ENCODE results near the gene SLIT1.

The SLIT1 gene

DNA sequence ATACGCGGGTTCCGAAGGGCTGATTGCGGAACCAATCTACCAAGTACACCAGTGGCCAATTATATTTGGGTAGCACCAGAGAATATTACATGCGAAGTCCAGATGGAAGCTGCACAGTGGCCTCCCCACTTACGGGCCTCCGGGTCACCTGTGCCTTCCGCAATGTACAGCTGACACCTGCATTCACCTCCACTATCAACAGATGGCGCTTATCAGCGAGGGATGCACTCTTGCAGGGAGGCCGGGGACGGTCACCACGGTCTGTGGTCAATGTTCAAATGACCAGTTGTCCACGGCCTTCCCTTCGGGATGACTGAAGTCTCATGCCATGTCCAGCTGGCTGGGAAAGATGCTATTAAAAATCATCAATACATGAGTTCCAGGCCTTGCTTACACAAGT is 47.6 kb downstream of the SLIT1 start:
- no peak for DNase-seq

DNA sequence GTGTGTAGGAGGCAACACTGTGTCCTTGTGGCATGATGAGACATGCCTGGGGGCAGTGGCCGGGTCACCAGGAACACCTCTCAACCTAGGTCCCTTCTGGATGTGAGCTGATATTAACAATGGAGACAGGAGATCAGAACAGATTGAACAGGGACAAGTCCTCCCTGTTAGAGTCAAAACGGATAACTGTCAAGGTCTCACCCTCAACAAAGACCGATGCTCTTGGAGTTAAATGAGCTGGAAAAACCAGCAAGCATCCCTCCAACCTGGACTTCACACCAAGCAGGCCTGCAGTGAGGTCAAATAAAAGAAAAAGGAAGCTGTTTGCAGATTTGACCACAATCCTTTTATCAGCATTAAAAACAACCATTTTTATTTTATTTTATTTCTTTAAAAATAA is 49.0 kb downstream of the SLIT1 start:
- DNase-seq: no peak

DNA sequence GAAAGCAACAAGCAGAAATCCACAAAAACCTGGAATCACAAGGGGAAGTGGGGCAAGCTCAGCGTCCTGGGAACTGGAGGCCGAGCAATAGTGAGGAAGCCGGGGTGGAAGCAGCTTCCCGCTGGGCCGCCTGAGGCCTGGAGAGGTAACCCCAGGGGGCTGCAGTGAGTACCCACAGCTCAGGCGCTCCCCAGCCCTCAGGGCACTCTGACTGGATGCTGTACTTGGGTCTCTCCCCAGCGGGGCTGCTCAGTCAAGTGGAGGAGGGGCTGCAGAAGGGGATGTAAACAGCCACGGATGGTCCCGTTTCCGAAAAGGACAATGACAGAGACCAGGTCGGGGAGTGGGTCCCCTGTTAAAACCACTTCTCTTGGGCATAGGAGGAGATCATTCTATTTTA is 50.3 kb downstream of the SLIT1 start:
- no peak for DNase-seq

DNA sequence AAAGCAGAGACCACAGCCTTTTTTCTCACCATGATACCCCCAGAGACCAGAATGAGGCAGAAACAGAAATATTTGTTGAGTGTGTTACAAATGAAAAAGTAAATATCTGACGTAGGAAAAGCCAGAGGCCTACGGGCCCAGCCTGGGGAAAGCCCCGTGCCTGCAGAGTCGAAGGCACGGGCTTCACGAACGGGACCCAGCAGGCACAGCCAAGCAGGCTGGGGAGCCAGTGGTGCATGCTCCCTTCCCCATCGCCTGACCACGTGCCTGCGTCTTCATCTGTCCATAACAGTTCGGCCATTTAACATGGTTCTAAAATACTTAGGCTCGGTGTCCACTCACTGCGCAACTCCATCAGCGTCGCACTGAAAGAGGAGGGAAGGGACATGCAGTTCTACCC is 50.8 kb downstream of the SLIT1 start:
- no peak for DNase-seq

DNA sequence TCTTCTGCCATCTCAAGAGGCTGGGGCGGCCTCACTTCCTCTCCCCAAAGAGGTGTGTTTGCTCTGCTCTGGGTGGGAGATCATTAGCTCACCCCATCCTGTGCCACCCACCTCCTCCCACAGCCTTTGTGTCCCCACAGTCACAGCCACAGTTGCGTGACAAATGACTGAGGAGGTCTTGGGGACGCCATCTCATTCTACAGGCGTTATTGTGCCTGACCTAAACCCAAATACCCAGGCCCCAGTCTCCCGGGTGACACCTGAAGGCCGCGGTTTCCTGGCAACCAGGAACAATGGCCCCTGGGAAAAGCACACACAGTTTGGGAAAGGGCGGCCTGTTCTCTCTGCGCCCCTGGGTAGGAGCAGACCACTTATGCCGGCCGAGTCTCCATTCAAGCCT is 51.6 kb downstream of the SLIT1 start:
- no peak for DNase-seq

DNA sequence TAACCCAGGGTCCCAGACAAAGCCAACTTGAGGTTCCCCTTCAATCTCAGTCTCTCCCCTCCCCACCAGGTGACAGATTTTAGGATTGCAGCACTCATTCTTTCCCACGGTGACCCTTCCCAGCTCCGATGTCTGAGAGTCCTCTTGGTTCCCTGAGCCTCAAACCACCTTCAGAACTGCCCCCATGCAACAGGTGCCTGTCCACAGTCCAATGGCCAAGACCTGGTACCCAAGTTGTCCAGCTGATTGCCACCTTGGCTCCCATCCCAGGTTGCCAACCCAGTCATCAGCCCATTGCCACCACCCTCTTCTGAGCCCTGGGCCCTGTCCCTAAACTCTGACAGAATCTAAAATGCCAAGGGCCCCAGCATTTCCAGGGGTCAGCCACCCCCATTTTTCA is 53.5 kb downstream of the SLIT1 start:
- no peak for DNase-seq

DNA sequence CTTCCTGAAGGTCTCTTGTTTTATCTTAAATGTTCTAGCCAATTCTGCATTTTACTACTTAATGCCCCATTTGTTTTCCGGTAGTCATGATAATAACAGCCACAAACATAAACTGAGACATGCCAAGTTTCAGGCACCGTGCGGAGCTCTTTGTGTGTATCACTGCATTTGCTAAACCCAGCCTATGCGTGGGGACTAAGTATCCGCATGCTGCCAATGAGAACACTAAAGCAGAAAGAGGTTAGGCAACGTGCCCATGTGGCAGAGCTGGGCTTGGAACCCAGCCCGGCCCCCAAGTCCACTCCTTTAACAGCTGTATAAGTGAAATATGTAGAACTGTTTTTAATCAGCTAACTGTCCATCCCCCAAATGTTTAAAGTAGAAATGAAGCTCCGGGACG is 54.1 kb downstream of the SLIT1 start:
- no peak for DNase-seq

DNA sequence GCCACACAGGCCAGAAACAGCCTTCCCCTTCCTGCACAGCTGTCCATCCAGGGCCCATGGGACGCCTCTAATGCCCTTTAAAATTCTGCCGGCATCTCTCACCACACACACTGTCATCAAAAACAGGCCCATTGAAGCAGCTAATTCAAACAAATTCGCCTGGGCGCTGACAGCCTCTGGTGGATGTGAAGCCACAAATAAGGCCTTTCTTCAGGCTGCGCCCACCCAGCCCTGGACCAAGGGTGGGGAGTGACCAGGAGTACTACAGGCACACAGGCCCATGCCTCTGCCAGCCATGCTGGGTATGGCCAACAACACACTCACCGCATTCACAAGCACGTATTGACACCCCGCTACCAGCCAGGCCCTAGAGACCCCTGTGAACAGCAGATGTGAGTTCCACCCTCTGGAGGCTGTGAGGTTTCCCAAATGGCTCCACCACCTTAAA is 54.6 kb downstream of the SLIT1 start:
- DNase-seq: no peak

DNA sequence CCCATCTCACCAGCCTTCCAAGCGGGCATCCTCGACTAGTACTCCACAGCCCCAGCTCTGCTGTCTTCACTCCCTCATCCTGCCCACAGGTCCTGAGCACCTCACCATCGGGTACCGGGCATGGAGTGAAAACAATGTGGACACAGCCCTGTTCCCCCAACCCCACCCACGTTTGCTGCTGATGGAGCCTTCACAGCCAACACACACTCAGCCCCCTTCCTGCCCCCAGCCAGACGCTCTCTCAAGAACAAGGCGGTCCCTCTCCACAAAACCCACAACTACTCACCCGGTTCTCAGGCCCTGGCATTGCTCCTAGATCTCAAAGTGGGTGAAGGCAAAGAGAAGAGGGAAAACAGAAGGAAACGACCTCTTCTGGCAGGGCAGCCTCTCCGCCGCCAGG is 56.1 kb downstream of the SLIT1 start:
- DNase-seq: no peak

DNA sequence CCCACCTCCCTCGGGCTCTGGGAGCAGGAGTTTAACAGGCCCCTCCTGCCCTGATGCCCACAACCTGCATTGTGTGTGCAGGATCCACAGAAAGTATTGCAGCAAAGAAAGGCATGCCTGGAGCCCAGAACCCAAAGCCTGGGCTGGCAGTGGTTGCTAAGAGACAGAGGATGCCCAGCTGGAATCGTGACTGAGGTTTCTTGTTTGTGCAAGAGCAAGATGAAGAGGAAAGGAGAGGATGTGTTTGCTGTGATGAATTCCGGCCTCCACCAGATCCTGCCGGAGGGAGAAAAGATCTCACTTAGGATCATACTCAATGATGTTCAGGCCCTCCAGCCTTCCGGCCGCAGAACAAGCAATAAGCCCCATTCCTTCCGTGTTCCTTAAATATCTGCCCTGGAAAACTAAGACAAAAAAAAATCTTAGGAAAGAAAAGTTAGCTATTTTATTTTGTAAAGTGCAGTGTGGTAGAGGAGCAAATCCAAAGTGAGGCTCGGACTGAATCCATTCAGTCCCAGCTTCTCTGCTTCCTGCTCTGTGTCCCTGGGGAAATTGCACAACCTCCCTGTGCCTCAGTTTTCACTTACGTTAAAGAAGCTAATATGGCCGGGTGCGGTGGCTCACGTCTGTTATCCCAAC is 57.1 kb downstream of the SLIT1 start:
- no peak for DNase-seq

DNA sequence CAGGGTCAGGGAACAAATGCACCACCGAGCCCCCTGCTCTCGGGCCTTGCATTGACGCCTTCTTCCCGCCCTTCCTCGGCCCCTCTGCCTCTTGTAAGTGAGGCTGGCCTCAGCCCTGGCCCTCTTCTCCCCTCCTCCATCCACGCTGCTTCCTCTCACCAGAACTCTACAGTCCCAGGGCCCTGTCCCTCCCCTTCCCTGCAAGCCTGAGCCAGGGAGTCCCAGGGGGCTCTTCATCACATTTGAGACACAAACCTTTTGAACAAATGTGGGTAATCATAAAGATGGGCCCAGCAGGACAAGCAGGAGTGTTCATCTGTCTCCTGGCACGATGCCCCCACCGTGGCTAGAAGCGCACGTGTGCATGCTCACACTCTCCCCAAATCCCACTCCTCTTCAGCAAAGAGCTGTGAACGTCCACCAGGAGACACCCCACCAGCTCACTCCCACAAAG is 57.7 kb downstream of the SLIT1 start:
- DNase-seq: no peak

DNA sequence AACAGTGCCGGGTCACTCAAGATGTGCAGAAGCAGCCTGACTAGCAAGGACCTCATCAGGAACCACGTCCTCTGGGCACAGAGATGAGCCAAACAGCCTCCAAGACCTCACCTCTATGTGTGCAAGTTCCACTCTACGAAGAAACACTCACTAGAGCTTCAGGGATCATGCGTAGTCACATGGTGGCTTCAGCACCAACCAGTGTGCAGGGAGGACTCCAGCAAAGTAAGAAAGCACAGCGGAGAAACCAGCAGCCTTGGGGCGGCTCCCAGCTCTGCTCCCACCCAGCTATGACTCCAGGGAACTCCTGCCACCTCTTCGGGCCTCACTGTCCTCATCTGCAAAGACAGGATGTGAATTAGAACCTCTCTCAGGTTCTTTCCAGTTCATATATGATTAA is 58.2 kb downstream of the SLIT1 start:
- no peak for DNase-seq

DNA sequence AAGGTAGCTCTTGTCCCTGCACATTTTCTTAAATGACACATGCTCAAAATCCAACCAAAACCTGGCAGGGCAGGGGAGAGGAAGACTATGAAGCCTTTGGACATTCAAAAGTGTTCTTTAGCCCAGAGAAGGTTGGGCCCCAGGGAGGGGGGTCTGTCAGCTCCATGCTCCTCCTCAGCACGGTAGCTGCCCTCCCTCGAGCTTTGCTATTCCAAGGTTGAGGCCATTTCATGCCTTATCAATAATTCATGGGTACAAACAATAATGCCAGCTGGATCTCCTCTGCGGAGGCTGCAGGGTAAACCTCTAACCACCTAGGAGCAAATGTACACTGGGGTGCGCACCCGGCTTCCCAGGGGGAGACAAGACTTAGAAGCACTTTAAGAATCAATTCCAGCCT is 61.5 kb downstream of the SLIT1 start:
- no peak for DNase-seq

DNA sequence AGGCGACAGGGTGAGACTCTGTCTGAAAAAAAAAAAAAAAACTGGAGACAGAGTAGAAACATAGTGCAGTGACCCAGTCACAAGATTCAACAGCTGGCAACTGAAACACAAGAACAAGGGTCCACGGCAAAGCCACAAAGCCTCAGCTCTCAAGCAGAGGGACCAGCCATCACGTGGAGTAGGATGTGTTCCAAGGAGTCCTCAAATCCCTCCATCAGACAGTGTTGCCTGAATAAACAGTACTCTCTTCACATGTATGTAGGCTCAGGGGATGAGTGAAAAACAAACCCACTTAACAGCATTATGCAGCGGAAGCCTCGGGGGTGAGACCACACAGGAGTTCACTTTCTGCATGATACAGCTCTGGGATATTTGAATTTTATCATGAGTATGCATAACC is 62.0 kb downstream of the SLIT1 start:
- DNase-seq: no peak

DNA sequence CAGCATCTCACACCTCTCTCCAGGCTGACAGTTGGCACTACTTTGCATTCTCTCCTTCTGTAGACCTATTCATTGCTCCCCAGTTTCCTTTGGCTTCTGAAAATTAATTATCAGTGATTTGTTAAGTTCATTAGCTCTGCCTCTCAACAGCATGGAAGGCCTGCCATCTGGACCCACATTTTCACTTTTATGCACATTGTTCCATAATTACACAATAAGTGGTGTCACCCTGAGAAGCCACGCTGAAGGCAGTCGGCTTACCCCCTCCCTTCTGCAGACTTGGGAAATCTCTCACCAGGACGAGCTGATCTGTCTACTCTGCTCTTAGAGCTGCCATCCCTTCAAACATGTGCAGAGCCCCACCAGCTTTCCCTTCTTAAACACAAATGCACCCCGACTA is 64.7 kb downstream of the SLIT1 start:
- no peak for DNase-seq

DNA sequence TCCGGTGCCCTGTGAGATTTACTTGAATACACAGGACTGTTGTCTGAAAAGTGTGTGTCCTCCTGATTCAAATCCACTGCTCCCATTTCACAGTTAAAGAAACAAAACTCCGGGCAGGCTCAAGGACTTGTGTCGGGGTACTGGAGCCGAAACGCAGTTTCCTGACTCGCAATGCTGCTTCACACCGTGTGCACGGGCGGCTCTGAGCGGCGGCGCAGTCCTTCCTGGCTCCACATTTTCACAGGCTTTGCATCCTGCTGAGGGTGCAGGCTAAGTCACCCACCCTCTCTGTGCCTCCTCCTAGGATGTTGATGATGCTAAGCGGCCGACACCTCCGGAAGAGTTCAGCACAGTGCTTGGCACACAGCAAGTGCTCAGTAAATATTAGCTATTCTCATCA is 65.4 kb downstream of the SLIT1 start:
- no peak for DNase-seq

DNA sequence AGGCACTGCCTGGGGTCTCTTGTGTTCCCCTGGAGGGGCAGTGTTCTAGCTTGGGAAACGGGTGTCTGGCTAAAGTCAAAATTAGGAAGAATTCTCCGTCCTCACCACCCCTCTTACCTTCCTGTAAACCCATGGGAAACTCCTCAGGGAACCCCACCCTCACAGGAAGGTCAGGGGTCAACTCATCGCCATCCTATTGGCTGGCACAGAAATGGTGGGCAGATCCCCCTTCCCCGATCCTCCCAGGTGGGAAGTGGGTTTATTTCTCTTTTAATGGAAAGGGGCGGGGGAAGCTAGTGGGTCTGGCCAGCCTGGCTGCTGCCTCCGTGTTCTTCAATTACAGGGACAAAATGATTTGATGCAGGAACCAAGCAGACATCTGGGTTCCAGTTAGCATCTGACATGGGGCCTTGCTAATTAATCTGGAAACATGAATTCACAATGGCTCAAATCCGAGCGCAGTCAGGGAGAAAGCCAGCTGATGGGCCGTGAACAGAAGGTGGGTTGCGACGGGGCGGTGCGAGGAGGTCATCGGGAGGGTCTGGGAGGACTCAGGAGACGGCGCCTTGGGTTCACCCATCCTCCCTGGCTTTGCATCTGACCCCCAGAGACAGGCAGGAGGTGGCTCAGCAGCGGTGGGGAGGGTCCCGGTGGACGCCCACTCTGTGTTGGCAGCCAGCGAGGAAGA is 66.6 kb downstream of the SLIT1 start:
- DNase-seq: no peak

DNA sequence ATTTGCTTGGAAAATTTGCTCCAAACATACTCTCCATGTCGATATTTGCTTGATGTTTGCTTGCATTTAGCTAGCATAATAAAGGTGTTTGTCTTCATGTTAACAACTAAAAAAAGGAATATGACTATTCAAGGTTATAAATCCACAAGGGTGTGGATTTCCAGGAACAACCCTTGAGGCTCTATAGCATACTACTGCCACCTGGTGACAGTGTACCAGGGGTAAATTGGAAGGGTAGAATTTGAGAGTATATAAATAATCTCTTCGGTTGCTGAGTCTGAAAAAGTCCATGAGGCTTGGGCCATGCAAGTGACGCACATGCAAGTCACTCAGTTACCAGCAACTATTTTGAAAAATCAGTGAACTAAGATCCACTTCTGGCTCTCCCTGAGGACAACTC is 68.4 kb downstream of the SLIT1 start:
- DNase-seq: no peak

DNA sequence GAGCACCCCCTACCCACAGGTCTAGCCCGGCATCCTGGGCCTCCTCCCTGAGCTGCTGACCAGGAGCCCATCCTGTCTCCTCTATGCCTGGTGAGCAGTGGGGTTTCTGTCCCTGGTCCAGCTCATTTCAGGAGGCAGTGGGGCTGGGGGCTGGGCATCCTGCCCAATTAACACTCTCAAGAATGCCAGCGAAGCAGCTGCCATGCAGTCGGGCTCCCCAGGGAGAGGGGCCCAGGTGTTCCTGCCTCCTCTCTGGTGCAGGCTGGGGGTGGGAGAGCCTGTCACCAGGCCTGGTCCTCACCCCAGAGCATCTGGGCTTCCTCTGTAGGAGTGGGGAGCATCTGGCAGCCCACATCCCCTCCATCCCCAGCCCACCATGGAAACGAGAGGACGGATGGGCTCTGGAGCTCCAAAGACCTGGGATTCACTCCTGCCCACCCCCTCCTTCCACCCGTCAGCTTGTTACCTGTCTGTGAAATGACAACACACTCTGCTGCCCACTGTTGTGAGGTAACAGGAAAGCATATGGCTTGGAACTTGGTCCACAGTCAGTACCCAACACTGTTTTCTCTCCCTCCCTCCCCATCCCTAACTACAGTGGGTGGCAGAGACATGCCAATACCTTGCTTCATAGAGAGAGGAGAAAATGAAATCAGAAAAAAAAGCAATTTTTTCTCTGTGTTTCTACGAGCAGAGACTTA is 69.1 kb downstream of the SLIT1 start:
- no peak for DNase-seq

DNA sequence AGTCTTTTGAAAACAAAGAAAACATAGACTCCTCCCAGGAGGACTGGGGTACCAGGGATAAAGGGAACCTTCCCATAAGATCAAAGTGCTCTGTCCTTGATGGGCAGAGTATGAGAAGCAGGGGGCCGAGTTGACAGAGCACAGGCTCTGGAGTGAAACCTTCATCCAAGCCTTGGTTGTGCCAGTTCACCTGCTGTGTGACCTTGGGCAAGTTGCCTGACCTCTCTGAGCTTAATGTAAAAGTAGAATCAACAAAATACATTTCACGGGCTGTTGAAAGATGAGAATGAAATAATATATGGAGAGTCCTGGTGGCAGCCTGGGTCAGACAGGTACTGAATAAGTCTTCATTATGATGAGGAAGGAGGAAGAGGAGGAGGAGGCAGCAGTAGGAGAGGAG is 69.9 kb downstream of the SLIT1 start:
- DNase-seq: no peak

DNA sequence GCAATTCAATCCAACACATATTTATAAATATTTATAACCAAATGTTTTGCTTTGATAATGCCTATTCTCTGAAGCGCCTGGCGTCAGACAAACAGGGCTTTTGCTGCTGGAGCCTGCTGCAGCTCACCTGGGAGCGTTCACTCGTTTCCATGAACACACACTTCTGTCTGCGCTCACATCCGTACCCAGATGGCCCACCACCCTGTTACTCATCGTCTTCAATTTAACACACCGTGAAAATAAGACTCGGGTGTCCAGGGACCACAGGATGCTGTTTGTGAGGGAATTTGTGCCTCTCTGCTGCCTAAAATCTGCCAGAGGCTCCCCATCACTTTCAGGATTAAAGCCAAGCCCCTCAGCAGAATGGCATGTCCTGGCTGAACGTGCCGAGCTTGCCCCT is 74.1 kb downstream of the SLIT1 start:
- DNase-seq: no peak

DNA sequence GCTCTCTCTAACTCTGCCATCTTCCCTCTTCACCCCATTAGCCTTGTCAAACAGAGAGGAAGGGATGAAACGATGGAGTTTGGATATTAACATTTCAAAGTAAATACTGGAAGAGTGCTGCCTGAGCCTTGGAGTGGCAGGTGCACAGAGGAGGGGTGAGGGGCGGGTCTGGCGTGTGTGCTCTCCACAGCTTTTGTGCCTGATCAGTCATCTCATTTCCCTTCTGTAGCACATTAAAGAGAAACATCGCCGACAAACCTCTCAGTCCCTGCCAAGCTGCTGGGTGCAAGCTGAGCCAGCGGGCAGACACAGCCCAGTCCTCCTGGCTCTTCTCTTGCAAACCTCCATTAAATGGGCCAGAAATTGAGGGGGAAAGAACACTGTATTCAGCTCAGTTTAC is 76.2 kb downstream of the SLIT1 start:
- no peak for DNase-seq

DNA sequence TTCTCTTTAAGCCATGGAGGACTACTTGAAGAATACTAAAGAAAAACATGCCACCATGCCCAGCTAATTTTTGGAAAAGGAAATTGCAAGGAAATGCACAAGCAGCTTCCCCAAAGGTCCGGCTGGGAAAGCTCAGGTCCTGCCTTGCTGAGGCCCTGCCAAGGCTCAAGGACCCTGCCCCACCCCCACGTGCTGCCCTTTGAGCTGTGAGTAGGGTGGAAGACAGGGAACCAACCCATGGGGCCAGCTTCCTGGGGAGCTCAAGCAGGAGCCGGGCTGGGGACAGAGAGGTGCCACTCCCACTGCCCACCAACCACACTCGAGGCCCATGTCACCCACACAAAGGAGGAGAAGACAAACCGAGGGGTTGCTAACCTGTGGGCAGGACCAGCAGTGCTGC is 78.2 kb downstream of the SLIT1 start:
- no peak for DNase-seq

DNA sequence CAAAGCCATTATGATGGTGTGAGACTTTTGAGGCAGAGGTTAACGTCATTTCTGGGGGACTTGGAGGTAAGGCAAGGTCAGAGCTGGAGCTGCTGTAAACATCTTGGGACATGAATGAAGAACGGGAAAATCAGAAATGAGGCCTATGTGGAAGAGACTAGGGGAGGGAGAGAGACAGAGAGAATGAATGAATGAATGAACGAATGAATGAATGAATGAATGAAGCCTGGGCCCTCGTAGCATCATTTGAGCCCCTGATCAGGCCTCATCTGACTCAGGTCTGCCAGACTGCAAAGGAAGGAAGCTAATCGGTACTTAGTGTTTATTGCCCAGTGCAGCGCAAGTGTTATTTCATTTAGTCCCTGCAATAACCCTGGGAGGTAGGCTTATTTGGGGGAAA is 79.6 kb downstream of the SLIT1 start:
- no peak for DNase-seq

DNA sequence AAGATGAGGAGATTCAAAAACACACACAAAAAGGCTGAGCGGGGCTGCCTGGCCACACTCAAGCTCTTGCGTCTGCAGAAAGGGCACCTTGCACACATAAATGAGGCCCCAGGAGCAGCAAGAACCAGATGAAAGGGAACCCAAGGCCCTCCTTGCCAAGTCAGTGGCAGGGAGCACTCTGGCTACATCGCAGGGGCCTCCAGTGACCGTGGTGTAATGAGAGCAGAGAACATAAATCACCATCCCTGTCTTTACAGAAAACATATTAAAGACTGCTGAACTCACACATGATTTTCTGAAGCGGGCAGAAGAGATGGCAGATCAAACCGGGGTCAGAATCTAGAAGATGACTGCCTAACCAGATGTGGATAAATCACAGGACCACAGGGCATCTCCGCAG is 80.5 kb downstream of the SLIT1 start:
- DNase-seq: no peak

Measured in EL (cell line).